WTC11 (cell line): ENCODE data around the gene B3GNT9. TPM values are rescaled to one million over a fixed set of nuclear protein-coding genes. Genes with fewer than 3 reads are reported as not detected.

ENCODE experiments used
- ATAC-seq: fragments of 200-7000 bp; cut with Tn5 transposase; 2 replicates; pipeline ENCODE4 v1.10.0; 2021; ENCODE audit warnings: mild to moderate bottlenecking, moderate library complexity
- CTCF ChIA-PET: fragments of 300-600 bp; sonication (Branson Sonifier 250); formaldehyde crosslinking; loops from one replicate; lab custom pipeline; 2021; ENCODE audit warnings: antibody characterized with exemption; lab: Charles Lee
- POLR2A ChIA-PET: fragments of 350-600 bp; sonication (Branson Sonifier 250); formaldehyde crosslinking; loops from one replicate; lab custom pipeline; 2021; ENCODE audit warnings: antibody characterized with exemption; lab: Charles Lee
- DNase-seq: peaks from one replicate; pipeline ENCODE4 v3.0.0; 2021; ENCODE audit warnings: low spot score
- H3K27ac Mint-ChIP-seq: 2 replicates; pipeline ENCODE4 v1.8.0; 2021; ENCODE audit warnings: mixed read lengths
- H3K27me3 Mint-ChIP-seq: 2 replicates; pipeline ENCODE4 v1.8.0; 2021; ENCODE audit warnings: low read depth, mild to moderate bottlenecking, moderate library complexity, mixed read lengths
- H3K36me3 Mint-ChIP-seq: 2 replicates; pipeline ENCODE4 v1.8.0; 2021; ENCODE audit warnings: mixed read lengths
- H3K4me1 Mint-ChIP-seq: 2 replicates; pipeline ENCODE4 v1.8.0; 2022; ENCODE audit warnings: mixed read lengths
- H3K4me3 Mint-ChIP-seq: 2 replicates; pipeline ENCODE4 v1.8.0; 2021; ENCODE audit warnings: mild to moderate bottlenecking, moderate library complexity, mixed read lengths
- H3K9me3 Mint-ChIP-seq: 2 replicates; pipeline ENCODE4 v1.8.0; 2021; ENCODE audit warnings: mixed read lengths
- ETV6 ChIP-seq: sonication (generic); formaldehyde crosslinking; IDR thresholded peaks from 2 replicates; pipeline ENCODE4 v1.8.1; 2022; ENCODE audit warnings: mild to moderate bottlenecking, missing genetic modification reagents
- MXD4 ChIP-seq: fragments of 250-450 bp; sonication (Bioruptor Pico); IDR thresholded peaks from 2 replicates; pipeline ENCODE4 v1.8.0; 2021; ENCODE audit warnings: mild to moderate bottlenecking, moderate library complexity, borderline replicate concordance
- NFATC4 ChIP-seq: fragments of 250-450 bp; sonication (Bioruptor Pico); IDR thresholded peaks from 2 replicates; pipeline ENCODE4 v1.9.0; 2021; ENCODE audit warnings: mild to moderate bottlenecking
- RELA ChIP-seq: sonication (generic); formaldehyde crosslinking; IDR thresholded peaks from 2 replicates; pipeline ENCODE4 v1.8.1; 2022; ENCODE audit warnings: missing genetic modification reagents, mild to moderate bottlenecking, borderline replicate concordance
- SMAD3 ChIP-seq: sonication (generic); formaldehyde crosslinking; IDR thresholded peaks from 2 replicates; pipeline ENCODE4 v1.8.0; 2022; ENCODE audit warnings: missing genetic modification reagents, mild to moderate bottlenecking, borderline replicate concordance
- TCF7 ChIP-seq: sonication (generic); formaldehyde crosslinking; IDR thresholded peaks from 2 replicates; pipeline ENCODE4 v1.8.0; 2022; ENCODE audit warnings: mild to moderate bottlenecking, low read depth, missing genetic modification reagents, moderate library complexity
- TEAD1 ChIP-seq: sonication (generic); formaldehyde crosslinking; IDR thresholded peaks from 2 replicates; pipeline ENCODE4 v1.8.0; 2022; ENCODE audit warnings: mild to moderate bottlenecking, missing genetic modification reagents
- ZBTB21 ChIP-seq: sonication (generic); formaldehyde crosslinking; IDR thresholded peaks from 2 replicates; pipeline ENCODE4 v1.8.1; 2023; ENCODE audit warnings: mild to moderate bottlenecking, missing genetic modification reagents, borderline replicate concordance
- total RNA-seq: library from RNA; stranded (reverse); gene quantifications from 3 replicates; pipeline ENCODE4 v1.2.3, GENCODE V29; 2021
- TF ChIP-seq, protein P1 (sequence below): sonication (generic); formaldehyde crosslinking; IDR thresholded peaks from 2 replicates; pipeline ENCODE4 v1.8.1; 2023; ENCODE audit warnings: mild to moderate bottlenecking, missing genetic modification reagents
- TF ChIP-seq, protein P2 (sequence below): sonication (generic); formaldehyde crosslinking; IDR thresholded peaks from 2 replicates; pipeline ENCODE4 v1.8.0; 2022; ENCODE audit warnings: missing genetic modification reagents
- TF ChIP-seq, protein P3 (sequence below): fragments of 200-600 bp; IDR thresholded peaks from 2 replicates; pipeline ENCODE4 v1.8.0; 2022; ENCODE audit warnings: antibody characterized with exemption
- TF ChIP-seq, protein P4 (sequence below): sonication (generic); formaldehyde crosslinking; IDR thresholded peaks from 2 replicates; pipeline ENCODE4 v1.8.0; 2022; ENCODE audit warnings: mild to moderate bottlenecking, missing genetic modification reagents

The B3GNT9 gene
- total RNA-seq, 1 experiment from 2014 or later: 6.4 TPM

- TF ChIP-seq, protein P1, sequence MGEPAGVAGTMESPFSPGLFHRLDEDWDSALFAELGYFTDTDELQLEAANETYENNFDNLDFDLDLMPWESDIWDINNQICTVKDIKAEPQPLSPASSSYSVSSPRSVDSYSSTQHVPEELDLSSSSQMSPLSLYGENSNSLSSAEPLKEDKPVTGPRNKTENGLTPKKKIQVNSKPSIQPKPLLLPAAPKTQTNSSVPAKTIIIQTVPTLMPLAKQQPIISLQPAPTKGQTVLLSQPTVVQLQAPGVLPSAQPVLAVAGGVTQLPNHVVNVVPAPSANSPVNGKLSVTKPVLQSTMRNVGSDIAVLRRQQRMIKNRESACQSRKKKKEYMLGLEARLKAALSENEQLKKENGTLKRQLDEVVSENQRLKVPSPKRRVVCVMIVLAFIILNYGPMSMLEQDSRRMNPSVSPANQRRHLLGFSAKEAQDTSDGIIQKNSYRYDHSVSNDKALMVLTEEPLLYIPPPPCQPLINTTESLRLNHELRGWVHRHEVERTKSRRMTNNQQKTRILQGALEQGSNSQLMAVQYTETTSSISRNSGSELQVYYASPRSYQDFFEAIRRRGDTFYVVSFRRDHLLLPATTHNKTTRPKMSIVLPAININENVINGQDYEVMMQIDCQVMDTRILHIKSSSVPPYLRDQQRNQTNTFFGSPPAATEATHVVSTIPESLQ: no peak
- TF ChIP-seq, protein P2, sequence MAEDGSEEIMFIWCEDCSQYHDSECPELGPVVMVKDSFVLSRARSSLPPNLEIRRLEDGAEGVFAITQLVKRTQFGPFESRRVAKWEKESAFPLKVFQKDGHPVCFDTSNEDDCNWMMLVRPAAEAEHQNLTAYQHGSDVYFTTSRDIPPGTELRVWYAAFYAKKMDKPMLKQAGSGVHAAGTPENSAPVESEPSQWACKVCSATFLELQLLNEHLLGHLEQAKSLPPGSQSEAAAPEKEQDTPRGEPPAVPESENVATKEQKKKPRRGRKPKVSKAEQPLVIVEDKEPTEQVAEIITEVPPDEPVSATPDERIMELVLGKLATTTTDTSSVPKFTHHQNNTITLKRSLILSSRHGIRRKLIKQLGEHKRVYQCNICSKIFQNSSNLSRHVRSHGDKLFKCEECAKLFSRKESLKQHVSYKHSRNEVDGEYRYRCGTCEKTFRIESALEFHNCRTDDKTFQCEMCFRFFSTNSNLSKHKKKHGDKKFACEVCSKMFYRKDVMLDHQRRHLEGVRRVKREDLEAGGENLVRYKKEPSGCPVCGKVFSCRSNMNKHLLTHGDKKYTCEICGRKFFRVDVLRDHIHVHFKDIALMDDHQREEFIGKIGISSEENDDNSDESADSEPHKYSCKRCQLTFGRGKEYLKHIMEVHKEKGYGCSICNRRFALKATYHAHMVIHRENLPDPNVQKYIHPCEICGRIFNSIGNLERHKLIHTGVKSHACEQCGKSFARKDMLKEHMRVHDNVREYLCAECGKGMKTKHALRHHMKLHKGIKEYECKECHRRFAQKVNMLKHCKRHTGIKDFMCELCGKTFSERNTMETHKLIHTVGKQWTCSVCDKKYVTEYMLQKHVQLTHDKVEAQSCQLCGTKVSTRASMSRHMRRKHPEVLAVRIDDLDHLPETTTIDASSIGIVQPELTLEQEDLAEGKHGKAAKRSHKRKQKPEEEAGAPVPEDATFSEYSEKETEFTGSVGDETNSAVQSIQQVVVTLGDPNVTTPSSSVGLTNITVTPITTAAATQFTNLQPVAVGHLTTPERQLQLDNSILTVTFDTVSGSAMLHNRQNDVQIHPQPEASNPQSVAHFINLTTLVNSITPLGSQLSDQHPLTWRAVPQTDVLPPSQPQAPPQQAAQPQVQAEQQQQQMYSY (CRISPR knock-in tag): no peak
- TF ChIP-seq TEAD1 (CRISPR knock-in tag) (no peak), RELA (CRISPR knock-in tag) (no peak), MXD4 (CRISPR knock-in tag) (no peak), NFATC4 (CRISPR knock-in tag) (no peak), SMAD3 (CRISPR knock-in tag) (no peak)
- TF ChIP-seq, all 79 proteins: peak for 0
Observed at GRCh38 chr16:67157106-67157748, 6.4 kb upstream of the B3GNT9 start (continued).

- no peak overlapping the region; the same call in 1 of the 2 replicates for H3K4me3 Mint-ChIP-seq
- ChIA-PET POLR2A (no interaction called here), CTCF (interaction anchor here (1.2 to 15.3 kb wide), 19 partner anchors 13 to 272 kb away, joined by 5 to 386 read pairs (median 11); partner anchors contain the start of genes CES3, E2F4, HSF4 and MATCAP1)
- H3K36me3 Mint-ChIP-seq: peaks cover 2% of the 10 kb centered on the region; the same call in 1 of the 2 replicates
- ATAC-seq: no peak
- H3K4me1 Mint-ChIP-seq: peaks cover 21% of the 10 kb centered on the region
- H3K27me3 Mint-ChIP-seq: peaks cover 100% of the 10 kb centered on the region
- TF ChIP-seq, protein P3, sequence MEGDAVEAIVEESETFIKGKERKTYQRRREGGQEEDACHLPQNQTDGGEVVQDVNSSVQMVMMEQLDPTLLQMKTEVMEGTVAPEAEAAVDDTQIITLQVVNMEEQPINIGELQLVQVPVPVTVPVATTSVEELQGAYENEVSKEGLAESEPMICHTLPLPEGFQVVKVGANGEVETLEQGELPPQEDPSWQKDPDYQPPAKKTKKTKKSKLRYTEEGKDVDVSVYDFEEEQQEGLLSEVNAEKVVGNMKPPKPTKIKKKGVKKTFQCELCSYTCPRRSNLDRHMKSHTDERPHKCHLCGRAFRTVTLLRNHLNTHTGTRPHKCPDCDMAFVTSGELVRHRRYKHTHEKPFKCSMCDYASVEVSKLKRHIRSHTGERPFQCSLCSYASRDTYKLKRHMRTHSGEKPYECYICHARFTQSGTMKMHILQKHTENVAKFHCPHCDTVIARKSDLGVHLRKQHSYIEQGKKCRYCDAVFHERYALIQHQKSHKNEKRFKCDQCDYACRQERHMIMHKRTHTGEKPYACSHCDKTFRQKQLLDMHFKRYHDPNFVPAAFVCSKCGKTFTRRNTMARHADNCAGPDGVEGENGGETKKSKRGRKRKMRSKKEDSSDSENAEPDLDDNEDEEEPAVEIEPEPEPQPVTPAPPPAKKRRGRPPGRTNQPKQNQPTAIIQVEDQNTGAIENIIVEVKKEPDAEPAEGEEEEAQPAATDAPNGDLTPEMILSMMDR: 0 out of 2 replicates have a peak, but pooled peaks have one; percentile 10
- TF ChIP-seq ETV6: no peak
- no peak for DNase-seq
- H3K9me3 Mint-ChIP-seq: no peaks in the 10 kb centered on the region
- no peak overlapping the region for H3K27ac Mint-ChIP-seq
Observed at GRCh38 chr16:67156143-67156844, 5.5 kb upstream of the B3GNT9 start.

- H3K9me3 Mint-ChIP-seq: no peaks in the 10 kb centered on the region
- peaks cover 21% of the 10 kb centered on the region for H3K4me1 Mint-ChIP-seq
- no peaks in the 10 kb centered on the region for H3K36me3 Mint-ChIP-seq
- CTCF ChIA-PET: interaction anchor here (0.6 to 15.3 kb wide), 84 partner anchors 11 to 468 kb away, joined by 3 to 386 read pairs (median 5); partner anchors contain the start of genes CBFB, CES3, E2F4 and ELMO3
- no peak overlapping the region for H3K27ac Mint-ChIP-seq
- POLR2A ChIA-PET: interaction anchor here (0.5 to 1.2 kb wide), 5 partner anchors 13 to 647 kb away, joined by 3 to 5 read pairs (median 4); no protein-coding TSS in a partner anchor
- peaks cover 97% of the 10 kb centered on the region for H3K27me3 Mint-ChIP-seq
- ATAC-seq: peak; percentile 36
- DNase-seq: peak; percentile 88
- peak overlapping the region; percentile 70 for H3K4me3 Mint-ChIP-seq
- TF ChIP-seq, protein P3: peak; percentile 97
- TF ChIP-seq ETV6 (peak; percentile 75; the same call in 1 of the 2 replicates), ZBTB21 (CRISPR knock-in tag) (peak; percentile 60; the same call in 1 of the 2 replicates), TCF7 (CRISPR knock-in tag) (no peak)
- TF ChIP-seq, protein P4, sequence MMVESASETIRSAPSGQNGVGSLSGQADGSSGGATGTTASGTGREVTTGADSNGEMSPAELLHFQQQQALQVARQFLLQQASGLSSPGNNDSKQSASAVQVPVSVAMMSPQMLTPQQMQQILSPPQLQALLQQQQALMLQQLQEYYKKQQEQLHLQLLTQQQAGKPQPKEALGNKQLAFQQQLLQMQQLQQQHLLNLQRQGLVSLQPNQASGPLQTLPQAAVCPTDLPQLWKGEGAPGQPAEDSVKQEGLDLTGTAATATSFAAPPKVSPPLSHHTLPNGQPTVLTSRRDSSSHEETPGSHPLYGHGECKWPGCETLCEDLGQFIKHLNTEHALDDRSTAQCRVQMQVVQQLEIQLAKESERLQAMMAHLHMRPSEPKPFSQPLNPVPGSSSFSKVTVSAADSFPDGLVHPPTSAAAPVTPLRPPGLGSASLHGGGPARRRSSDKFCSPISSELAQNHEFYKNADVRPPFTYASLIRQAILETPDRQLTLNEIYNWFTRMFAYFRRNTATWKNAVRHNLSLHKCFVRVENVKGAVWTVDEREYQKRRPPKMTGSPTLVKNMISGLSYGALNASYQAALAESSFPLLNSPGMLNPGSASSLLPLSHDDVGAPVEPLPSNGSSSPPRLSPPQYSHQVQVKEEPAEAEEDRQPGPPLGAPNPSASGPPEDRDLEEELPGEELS (CRISPR knock-in tag): 0 out of 2 replicates have a peak, but pooled peaks have one; percentile 54
Observed at GRCh38 chr16:67155295-67156142, 4.7 kb upstream of the B3GNT9 start.
